Keratinocyte (primary cell): Measurements from ENCODE around the gene EPHA2. TPM values are rescaled to one million over a fixed set of nuclear protein-coding genes. Genes with fewer than 3 reads are reported as not detected.
A peak's percentile ranks its signal among the peaks of the same experiment; 100 is the strongest.

Experiments
- DNase-seq: peaks from one replicate; pipeline ENCODE4 v3.0.0-alpha.2; 2011; ENCODE audit warnings: low read depth, missing footprints, low spot score
- FAIRE-seq: peaks from 2 replicates; lab custom pipeline; 2011; peaks lifted over from hg19 to GRCh38; lab: Jason Lieb, UNC
- H2AFZ ChIP-seq: 2 replicates; pipeline ENCODE4 v1.6.0; 2012; ENCODE audit warnings: low read length, control low read depth, inconsistent platforms; ENCODE audit not compliant: control insufficient read depth
- H3K27ac ChIP-seq: 2 replicates; pipeline ENCODE4 v1.5.1; 2011; ENCODE audit warnings: low read length; ENCODE audit not compliant: control insufficient read depth, insufficient read depth
- H3K27me3 ChIP-seq: 3 replicates; pipeline ENCODE4 v1.6.0; 2011; ENCODE audit warnings: low read length; ENCODE audit not compliant: control insufficient read depth, insufficient read depth; ENCODE audit errors: extremely low read depth
- H3K36me3 ChIP-seq, 2 experiments: 2 replicates in 1 of 2; 3 replicates in 1 of 2; pipeline ENCODE4 v1.5.1; 2011; ENCODE audit warnings: low read length in 2 of 2, mild to moderate bottlenecking in 1 of 2; ENCODE audit not compliant: control insufficient read depth in 2 of 2, insufficient read depth in 2 of 2; ENCODE audit errors: extremely low read depth in 1 of 2
- H3K4me1 ChIP-seq: 3 replicates; pipeline ENCODE4 v1.5.1; 2011; ENCODE audit warnings: low read length; ENCODE audit not compliant: control insufficient read depth, insufficient read depth; ENCODE audit errors: extremely low read depth
- H3K4me2 ChIP-seq: 3 replicates; pipeline ENCODE4 v1.6.0; 2011; ENCODE audit warnings: low read depth, low read length; ENCODE audit not compliant: control insufficient read depth, insufficient read depth; ENCODE audit errors: extremely low read depth
- H3K4me3 ChIP-seq, 3 experiments: fragments of 200-600 bp in 1 of 3; sonication (generic) in 1 of 3; 2 replicates in 2 of 3; 3 replicates in 1 of 3; pipeline ENCODE4 v1.5.1; 2011 to 2016; ENCODE audit warnings: low read length in 3 of 3, mild to moderate bottlenecking in 3 of 3, control low read depth in 2 of 3, inconsistent platforms in 1 of 3, low read depth in 1 of 3, mixed read lengths in 1 of 3, mixed run types in 1 of 3, moderate library complexity in 1 of 3; ENCODE audit not compliant: control insufficient read depth in 2 of 3, insufficient read depth in 2 of 3; ENCODE audit errors: extremely low read depth in 1 of 3
- H3K79me2 ChIP-seq: 2 replicates; pipeline ENCODE4 v1.6.0; 2012; ENCODE audit warnings: low read length; ENCODE audit not compliant: control insufficient read depth, insufficient read depth
- H3K9ac ChIP-seq: 3 replicates; pipeline ENCODE4 v1.6.0; 2011; ENCODE audit warnings: low read length; ENCODE audit not compliant: control insufficient read depth, insufficient read depth; ENCODE audit errors: extremely low read depth
- H3K9me1 ChIP-seq: 3 replicates; pipeline ENCODE4 v1.6.0; 2011; ENCODE audit warnings: low read length; ENCODE audit not compliant: control insufficient read depth, insufficient read depth; ENCODE audit errors: extremely low read depth
- H3K9me3 ChIP-seq: 2 replicates; pipeline ENCODE4 v1.5.1; 2012; ENCODE audit warnings: low read depth, low read length; ENCODE audit not compliant: control insufficient read depth
- H4K20me1 ChIP-seq: 3 replicates; pipeline ENCODE4 v1.6.0; 2011; ENCODE audit warnings: low read length; ENCODE audit not compliant: control insufficient read depth, insufficient read depth; ENCODE audit errors: extremely low read depth
- EZH2 ChIP-seq: IDR thresholded peaks from one replicate; pipeline ENCODE4 v1.6.1; 2012; ENCODE audit warnings: inconsistent platforms, mild to moderate bottlenecking, low read length, moderate library complexity
- dilution Hi-C: fragments of 300-500 bp; cut with MboI; formaldehyde crosslinking; loops from one replicate; pipeline ENCODE4 v1.7.0; 2020; ENCODE audit warnings: low sequenced_read_pairs; ENCODE audit not compliant: extremely low pct_ligation_motif_present
- polyA plus RNA-seq, 5 experiments: library from polyadenylated mRNA; depleted of rRNA in 3 of 5; stranded (reverse) in 3 of 5; stranded (forward) in 1 of 5; unstranded in 1 of 5; fragments of >200 nt; gene quantifications; 1 replicate in 1 of 5; 2 replicates in 3 of 5; 3 replicates in 1 of 5; pipeline versions ENCODE4 v1.2.1 to v1.2.3, GENCODE V29; 2011 to 2012; ENCODE audit warnings: missing spikeins in 2 of 5, low read depth in 1 of 5, low replicate concordance in 1 of 5
- TF ChIP-seq, protein P1 (sequence below), 3 experiments: IDR thresholded peaks in 1 of 3; conservative IDR thresholded peaks in 1 of 3; optimal IDR thresholded peaks in 1 of 3; 2 replicates in 2 of 3; 3 replicates in 1 of 3; pipeline versions ENCODE3 to v1.5.1; 2011; ENCODE audit warnings: low read length in 3 of 3, mild to moderate bottlenecking in 3 of 3, moderate library complexity in 2 of 3, control low read depth in 1 of 3, inconsistent platforms in 1 of 3; ENCODE audit not compliant: insufficient read depth in 2 of 3; ENCODE audit errors: extremely low read depth in 1 of 3

Gene EPHA2
- polyA plus RNA-seq, 1 donor (not counting 4 experiments of a cell fraction or from before 2014, with no cell fraction given), result 55.6 TPM

DNA sequence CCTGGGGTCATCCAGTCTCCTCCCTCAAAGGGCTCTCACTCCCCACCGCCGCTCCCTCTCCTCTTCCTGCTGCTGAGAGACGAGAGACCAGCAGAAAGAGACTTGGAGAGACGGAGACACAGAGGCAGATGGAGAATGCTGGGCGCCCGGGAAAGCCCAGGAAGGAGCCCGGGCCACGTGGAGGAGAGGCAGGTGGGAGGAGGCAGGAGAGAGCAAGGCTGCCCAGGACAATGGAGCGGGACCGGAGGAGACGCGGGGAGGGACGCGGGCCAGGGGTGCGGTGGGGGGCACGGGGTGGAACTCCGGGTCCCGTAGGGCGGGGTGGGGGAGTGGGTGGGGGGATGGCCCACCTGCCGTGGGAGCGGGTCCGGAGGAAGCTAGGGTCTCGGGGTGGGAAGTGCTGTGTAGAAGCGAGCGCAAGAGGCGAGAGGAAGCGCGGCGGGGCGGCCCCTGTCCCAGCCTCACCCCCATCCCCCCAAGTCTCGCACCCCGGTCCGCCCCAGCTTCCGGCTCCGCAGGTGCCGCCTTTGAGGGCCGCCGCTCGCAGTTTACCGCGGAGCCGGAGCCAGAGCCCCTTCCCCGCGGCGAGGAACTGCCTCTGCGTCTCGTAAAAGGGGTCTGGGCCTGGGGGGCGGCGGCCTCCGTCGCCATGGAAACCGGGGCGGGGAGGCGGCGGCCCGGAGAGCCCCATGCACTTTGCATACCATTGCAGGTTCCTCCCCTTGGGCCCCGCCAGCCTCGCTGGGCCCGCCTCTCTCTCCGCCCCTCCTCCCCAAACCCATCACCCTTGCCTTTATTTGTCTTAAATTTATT, 11.7 kb upstream of the EPHA2 start:
- dilution Hi-C loops, result no loop called here
- Histone ChIP-seq H2AFZ (peak overlapping the region; percentile 26), H3K9ac (peak overlapping the region; percentile 63), H3K36me3 (no peaks in the 10 kb centered on the region), H3K4me2 (peak overlapping the region; percentile 73), H3K4me3 (peak overlapping the region; percentile 34 to 53 (median 49)), H3K79me2 (no peaks in the 10 kb centered on the region), H3K4me1 (peaks cover 27% of the 10 kb centered on the region), H3K9me1 (no peaks in the 10 kb centered on the region), H4K20me1 (no peaks in the 10 kb centered on the region), H3K27ac (peak overlapping the region; percentile 40), H3K27me3 (no peaks in the 10 kb centered on the region), H3K9me3 (no peaks in the 10 kb centered on the region)
- TF ChIP-seq, protein P1, sequence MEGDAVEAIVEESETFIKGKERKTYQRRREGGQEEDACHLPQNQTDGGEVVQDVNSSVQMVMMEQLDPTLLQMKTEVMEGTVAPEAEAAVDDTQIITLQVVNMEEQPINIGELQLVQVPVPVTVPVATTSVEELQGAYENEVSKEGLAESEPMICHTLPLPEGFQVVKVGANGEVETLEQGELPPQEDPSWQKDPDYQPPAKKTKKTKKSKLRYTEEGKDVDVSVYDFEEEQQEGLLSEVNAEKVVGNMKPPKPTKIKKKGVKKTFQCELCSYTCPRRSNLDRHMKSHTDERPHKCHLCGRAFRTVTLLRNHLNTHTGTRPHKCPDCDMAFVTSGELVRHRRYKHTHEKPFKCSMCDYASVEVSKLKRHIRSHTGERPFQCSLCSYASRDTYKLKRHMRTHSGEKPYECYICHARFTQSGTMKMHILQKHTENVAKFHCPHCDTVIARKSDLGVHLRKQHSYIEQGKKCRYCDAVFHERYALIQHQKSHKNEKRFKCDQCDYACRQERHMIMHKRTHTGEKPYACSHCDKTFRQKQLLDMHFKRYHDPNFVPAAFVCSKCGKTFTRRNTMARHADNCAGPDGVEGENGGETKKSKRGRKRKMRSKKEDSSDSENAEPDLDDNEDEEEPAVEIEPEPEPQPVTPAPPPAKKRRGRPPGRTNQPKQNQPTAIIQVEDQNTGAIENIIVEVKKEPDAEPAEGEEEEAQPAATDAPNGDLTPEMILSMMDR (optimal IDR thresholded peaks at IDR 0.05 in 1 of 3, IDR thresholded peaks at IDR 0.05 in 1 of 3, conservative IDR thresholded peaks at IDR 0.05 in 1 of 3; ENCODE audit: extremely low read depth in 1 of 3, insufficient read depth in 2 of 3, low read length in 3 of 3), result no peak
- TF ChIP-seq EZH2, result no peak
- FAIRE-seq (no peak), DNase-seq (no peak)

DNA sequence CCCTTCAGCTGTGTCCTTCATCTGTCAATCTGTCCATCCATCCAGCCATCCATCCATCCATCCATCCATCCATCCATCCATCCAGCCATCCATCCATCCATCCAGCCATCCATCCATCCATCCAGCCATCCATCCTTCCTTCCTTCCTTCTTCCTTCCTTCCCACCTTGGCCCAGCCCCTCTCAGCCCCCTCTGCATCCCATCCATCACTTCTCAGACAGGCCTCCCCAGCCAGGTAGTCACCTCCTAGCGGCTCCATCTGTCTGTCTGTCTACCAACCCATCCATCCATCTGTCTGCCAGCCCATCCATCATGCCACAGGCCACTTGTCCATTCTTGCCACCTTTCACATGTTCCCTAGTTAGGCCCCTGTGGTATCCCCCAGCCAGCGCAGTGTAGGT, 10.2 kb upstream of the EPHA2 start:
- no peak overlapping the region for H3K9ac ChIP-seq
- FAIRE-seq (no peak), DNase-seq (no peak)
- no peaks in the 10 kb centered on the region for H4K20me1 ChIP-seq
- no peak overlapping the region for H3K4me2 ChIP-seq
- H2AFZ ChIP-seq, result no peak overlapping the region
- TF ChIP-seq, protein P1 (optimal IDR thresholded peaks at IDR 0.05 in 1 of 3, IDR thresholded peaks at IDR 0.05 in 1 of 3, conservative IDR thresholded peaks at IDR 0.05 in 1 of 3; ENCODE audit: extremely low read depth in 1 of 3, insufficient read depth in 2 of 3, low read length in 3 of 3), result no peak
- TF ChIP-seq EZH2, result no peak
- no peak overlapping the region for H3K27ac ChIP-seq
- H3K9me1 ChIP-seq, result no peaks in the 10 kb centered on the region
- H3K9me3 ChIP-seq, result no peaks in the 10 kb centered on the region
- H3K4me1 ChIP-seq, result peaks cover 23% of the 10 kb centered on the region
- dilution Hi-C loops, result no loop called here
- H3K36me3 ChIP-seq, result peaks cover 1 to 3% of the 10 kb centered on the region in 2 experiments
- H3K27me3 ChIP-seq, result no peaks in the 10 kb centered on the region
- no peak overlapping the region for H3K4me3 ChIP-seq
- H3K79me2 ChIP-seq, result no peaks in the 10 kb centered on the region
